ENCODE data around the gene SSBP4.
A peak's percentile ranks its signal among the peaks of the same experiment; 100 is the strongest.

The SSBP4 gene

GRCh38 chr19:18456974-18457373, 37.8 kb downstream of the SSBP4 start:
- no peak overlapping the region for H3K4me3 ChIP-seq (replicated peaks in 1 of 2; ENCODE audit: low read depth in 2 of 2, low read length in 2 of 2)
- no peak for TF ChIP-seq CTCF (IDR thresholded peaks at IDR 0.05; ENCODE audit: low read depth, low read length)
- peak in 1 of 2 donors; percentile 56 for DNase-seq (ENCODE audit: low read depth in 2 of 2)

GRCh38 chr19:18457483-18458331, 38.5 kb downstream of the SSBP4 start:
- no peak for TF ChIP-seq CTCF (IDR thresholded peaks at IDR 0.05; ENCODE audit: low read depth, low read length)
- no peak for DNase-seq (ENCODE audit: low read depth in 2 of 2)
- H3K4me3 ChIP-seq (replicated peaks in 1 of 2; ENCODE audit: low read depth in 2 of 2, low read length in 2 of 2) = no peak overlapping the region

GRCh38 chr19:18460900-18461299, 41.7 kb downstream of the SSBP4 start:
- DNase-seq (ENCODE audit: low read depth in 2 of 2) = no peak
- no peak for TF ChIP-seq CTCF (IDR thresholded peaks at IDR 0.05; ENCODE audit: low read depth, low read length)
- no peak overlapping the region for H3K4me3 ChIP-seq (replicated peaks in 1 of 2; ENCODE audit: low read depth in 2 of 2, low read length in 2 of 2)

GRCh38 chr19:18461471-18461870, 42.3 kb downstream of the SSBP4 start:
- no peak for TF ChIP-seq CTCF (IDR thresholded peaks at IDR 0.05; ENCODE audit: low read depth, low read length)

GRCh38 chr19:18464646-18465045, 45.4 kb downstream of the SSBP4 start:
- DNase-seq (ENCODE audit: low read depth in 2 of 2) = peak; percentile 81 to 96
- no peak overlapping the region for H3K4me3 ChIP-seq (replicated peaks in 1 of 2; ENCODE audit: low read depth in 2 of 2, low read length in 2 of 2)
- TF ChIP-seq CTCF (IDR thresholded peaks at IDR 0.05; ENCODE audit: low read depth, low read length) = no peak

More at GRCh38 chr19:18461471-18461870, 42.3 kb downstream of the SSBP4 start:
- no peak overlapping the region for H3K4me3 ChIP-seq (replicated peaks in 1 of 2; ENCODE audit: low read depth in 2 of 2, low read length in 2 of 2)
- DNase-seq (ENCODE audit: low read depth in 2 of 2) = no peak

GRCh38 chr19:18465214-18465963, 46.2 kb downstream of the SSBP4 start:
- DNase-seq (ENCODE audit: low read depth in 2 of 2) = no peak
- H3K4me3 ChIP-seq (replicated peaks in 1 of 2; ENCODE audit: low read depth in 2 of 2, low read length in 2 of 2) = no peak overlapping the region
- no peak for TF ChIP-seq CTCF (IDR thresholded peaks at IDR 0.05; ENCODE audit: low read depth, low read length)
